Stimulated activated CD4-positive, alpha-beta T cell treated with anti-CD3 and anti-CD28 coated beads, Interleukin-1b, Interleukin-23, amount 100 ng/mL, for 4 hours (primary cell): ENCODE measurements around the gene PRDM8.
"Not testable (repeated sequence)": the region's sequence is repeated elsewhere in the genome, so short reads cannot be mapped to it uniquely, and the experiment has no call there.

Experiments
- DNase-seq, 2 donors: peaks; one replicate each; pipeline ENCODE4 v3.0.0-alpha.2; 2020; ENCODE audit warnings: low read depth in 2 of 2

Gene PRDM8

GRCh38 chr4:80226094-80226493 is 28.8 kb downstream of the PRDM8 start:
- DNase-seq, result no peak

GRCh38 chr4:80228460-80228859 is 31.2 kb downstream of the PRDM8 start:
- DNase-seq, result no peak

GRCh38 chr4:80229128-80229527 is 31.8 kb downstream of the PRDM8 start:
- DNase-seq, result no peak

GRCh38 chr4:80229590-80229989 is 32.3 kb downstream of the PRDM8 start:
- no peak for DNase-seq

GRCh38 chr4:80231180-80231579 is 33.9 kb downstream of the PRDM8 start:
- no peak for DNase-seq

GRCh38 chr4:80232707-80233370 is 35.5 kb downstream of the PRDM8 start:
- no peak for DNase-seq

- no peak for DNase-seq
Observed at GRCh38 chr4:80233390-80233789, 36.1 kb downstream of the PRDM8 start.

- DNase-seq, result no peak
Observed at GRCh38 chr4:80235451-80235850, 38.1 kb downstream of the PRDM8 start.

- no peak for DNase-seq
Observed at GRCh38 chr4:80237992-80238391, 40.7 kb downstream of the PRDM8 start.

- DNase-seq, result no peak
Observed at GRCh38 chr4:80239480-80240150, 42.3 kb downstream of the PRDM8 start.

GRCh38 chr4:80240976-80241375 is 43.7 kb downstream of the PRDM8 start:
- no peak for DNase-seq

- no peak for DNase-seq
Observed at GRCh38 chr4:80243274-80244018, 46.1 kb downstream of the PRDM8 start.

- DNase-seq, result not testable (repeated sequence)
Observed at GRCh38 chr4:80247484-80247883, 50.2 kb downstream of the PRDM8 start.

- DNase-seq, result no peak
Observed at GRCh38 chr4:80249144-80249543, 51.8 kb downstream of the PRDM8 start.

- DNase-seq, result no peak
Observed at GRCh38 chr4:80252427-80252826, 55.1 kb downstream of the PRDM8 start.

- no peak for DNase-seq
Observed at GRCh38 chr4:80252953-80253352, 55.6 kb downstream of the PRDM8 start.

GRCh38 chr4:80253510-80253909 is 56.2 kb downstream of the PRDM8 start:
- no peak for DNase-seq
